HFFc6 (cell line): ENCODE data around the gene ASPSCR1. TPM values are rescaled to one million over a fixed set of nuclear protein-coding genes. Genes with fewer than 3 reads are reported as not detected.
"Not testable (repeated sequence)": the region's sequence is repeated elsewhere in the genome, so short reads cannot be mapped to it uniquely, and the experiment has no call there.

Experiments used
- DNase-seq: peaks from one replicate; pipeline ENCODE4 v3.0.0-alpha.2; 2018
- H3K27ac Mint-ChIP-seq: 2 replicates; pipeline ENCODE4 v1.8.0; 2020; ENCODE audit warnings: mild to moderate bottlenecking, mixed read lengths
- H3K27me3 Mint-ChIP-seq: 2 replicates; pipeline ENCODE4 v1.8.0; 2021; ENCODE audit warnings: mild to moderate bottlenecking, moderate library complexity, mixed read lengths; ENCODE audit not compliant: insufficient read depth
- H3K36me3 Mint-ChIP-seq: 2 replicates; pipeline ENCODE4 v1.8.0; 2021; ENCODE audit warnings: low read depth, mixed read lengths
- H3K4me1 Mint-ChIP-seq: 2 replicates; pipeline ENCODE4 v1.8.0; 2020; ENCODE audit warnings: low read depth, mixed read lengths
- H3K4me3 Mint-ChIP-seq: 2 replicates; pipeline ENCODE4 v1.8.0; 2020; ENCODE audit warnings: mild to moderate bottlenecking, moderate library complexity, mixed read lengths
- H3K9me3 Mint-ChIP-seq: 2 replicates; pipeline ENCODE4 v1.8.0; 2020; ENCODE audit warnings: mild to moderate bottlenecking, mixed read lengths
- CTCF ChIP-seq: fragments of 200-600 bp; sonication (generic); IDR thresholded peaks from 2 replicates; pipeline ENCODE4 v1.5.0; 2021; ENCODE audit warnings: antibody characterized with exemption, mild to moderate bottlenecking
- total RNA-seq, 6 experiments: library from RNA; stranded (reverse); fragmentation: NEBNext Ultra II Directional; extraction: Animal tissue kit (Norgen Biotek cat#: 25700); gene quantifications; 2 replicates in 1 of 6; 3 replicates in 5 of 6; pipeline ENCODE4 v1.2.3, GENCODE V29; 2021

The ASPSCR1 gene
- total RNA-seq, 6 experiments from 2014 or later = 26.6 to 36.8 (median 34.7) TPM

GRCh38 chr17:81948635-81949378 lies 28.6 kb upstream of the ASPSCR1 start:
- no peak for DNase-seq
- Mint-ChIP-seq H3K4me3 (no peak overlapping the region), H3K27ac (no peak overlapping the region), H3K36me3 (no peaks in the 10 kb centered on the region), H3K27me3 (peaks cover 15% of the 10 kb centered on the region), H3K4me1 (no peaks in the 10 kb centered on the region), H3K9me3 (no peaks in the 10 kb centered on the region)
- no peak for TF ChIP-seq CTCF

GRCh38 chr17:81950501-81950900 lies 26.9 kb upstream of the ASPSCR1 start:
- H3K4me3 Mint-ChIP-seq = no peak overlapping the region
- H3K4me1 Mint-ChIP-seq = no peaks in the 10 kb centered on the region
- no peak for DNase-seq
- H3K36me3 Mint-ChIP-seq = no peaks in the 10 kb centered on the region
- TF ChIP-seq CTCF = no peak
- H3K27me3 Mint-ChIP-seq = peaks cover 11% of the 10 kb centered on the region
- no peak overlapping the region for H3K27ac Mint-ChIP-seq
- no peaks in the 10 kb centered on the region for H3K9me3 Mint-ChIP-seq

- H3K36me3 Mint-ChIP-seq = no peaks in the 10 kb centered on the region
- H3K9me3 Mint-ChIP-seq = no peaks in the 10 kb centered on the region
- no peak overlapping the region for H3K27ac Mint-ChIP-seq
- H3K4me3 Mint-ChIP-seq = no peak overlapping the region
- no peaks in the 10 kb centered on the region for H3K4me1 Mint-ChIP-seq
- TF ChIP-seq CTCF = no peak
- peaks cover 5% of the 10 kb centered on the region for H3K27me3 Mint-ChIP-seq
- no peak for DNase-seq
Measured at GRCh38 chr17:81951785-81952684, 25.4 kb upstream of the ASPSCR1 start.

- no peak for TF ChIP-seq CTCF
- no peaks in the 10 kb centered on the region for H3K36me3 Mint-ChIP-seq
- H3K27me3 Mint-ChIP-seq = peaks cover 8% of the 10 kb centered on the region
- H3K27ac Mint-ChIP-seq = no peak overlapping the region
- H3K4me1 Mint-ChIP-seq = no peaks in the 10 kb centered on the region
- H3K9me3 Mint-ChIP-seq = no peaks in the 10 kb centered on the region
- DNase-seq = no peak
- no peak overlapping the region for H3K4me3 Mint-ChIP-seq
Measured at GRCh38 chr17:81952792-81953228, 24.6 kb upstream of the ASPSCR1 start.

- H3K27me3 Mint-ChIP-seq, H3K27ac Mint-ChIP-seq, H3K4me1 Mint-ChIP-seq, H3K36me3 Mint-ChIP-seq, H3K4me3 Mint-ChIP-seq, DNase-seq, H3K9me3 Mint-ChIP-seq: not testable (repeated sequence)
Measured at GRCh38 chr17:81953443-81953842, 24.0 kb upstream of the ASPSCR1 start.
